ENCODE data around the gene LOXL4. TPM values are rescaled to one million over a fixed set of nuclear protein-coding genes. Genes with fewer than 3 reads are reported as not detected.

The LOXL4 gene
- total RNA-seq, 2 experiments from 2014 or later = not detected

DNA sequence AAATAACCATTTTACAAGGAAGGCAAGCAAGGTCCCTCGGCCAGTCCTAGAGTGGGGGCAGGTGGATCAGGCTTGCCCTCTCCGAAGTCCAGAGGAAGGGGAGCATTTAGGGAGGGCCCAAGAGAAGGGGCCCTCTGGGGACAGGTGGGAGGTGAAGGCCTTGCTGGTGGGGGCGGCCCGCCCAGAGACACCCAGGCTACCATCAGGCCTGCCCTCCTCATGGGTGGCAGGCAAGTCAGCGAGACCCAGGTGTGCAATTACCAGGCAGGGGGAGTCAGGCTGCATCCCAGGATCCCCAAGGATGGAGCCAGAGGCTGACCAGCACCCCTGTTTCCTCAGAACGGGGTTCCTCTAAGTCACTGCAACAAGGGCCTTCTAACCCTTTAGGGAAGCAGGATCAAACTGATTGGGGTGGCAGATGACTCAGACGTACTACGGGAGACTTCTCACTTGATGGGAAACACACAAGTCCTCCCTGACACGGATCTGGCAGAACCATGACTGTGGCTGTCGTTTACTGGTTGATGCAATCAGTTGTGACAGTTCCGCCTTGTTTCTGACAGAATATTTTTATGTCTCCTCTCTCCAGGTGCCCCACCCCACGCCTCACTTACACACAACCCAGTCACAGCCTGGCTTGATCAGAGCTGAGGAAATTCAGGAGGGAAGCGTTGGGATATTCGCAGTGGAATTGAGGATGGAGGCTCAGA is 8.2 kb downstream of the LOXL4 start:
- no peaks in the 10 kb centered on the region for H3K4me1 ChIP-seq (ENCODE audit: insufficient read depth, low read length)
- no peak overlapping the region for H3K27ac ChIP-seq (ENCODE audit: low read depth in 1 of 2, low read length in 2 of 2)
- no peaks in the 10 kb centered on the region for H3K4me1 Mint-ChIP-seq (ENCODE audit: low read depth)
- H3K9me3 ChIP-seq (ENCODE audit: control insufficient read depth in 1 of 2, insufficient read depth in 1 of 2, low read length in 2 of 2) = no peaks in the 10 kb centered on the region
- H3K36me3 Mint-ChIP-seq (ENCODE audit: low read depth) = peaks cover 7% of the 10 kb centered on the region
- ATAC-seq (ENCODE audit: poor library complexity) = no peak
- DNase-seq = peak in 2 of 14 experiments; percentile 55 to 64
- no peak overlapping the region for H3K27ac Mint-ChIP-seq
- ChIA-PET POLR2A (no interaction called here), CTCF (no interaction called here)
- intact Hi-C loops (cut with DNase I, micrococcal nuclease) = no loop called here
- no peak overlapping the region for H3K4me3 Mint-ChIP-seq
- no peak overlapping the region for H3K4me3 ChIP-seq (ENCODE audit: low read length)
- TF ChIP-seq, protein P1, sequence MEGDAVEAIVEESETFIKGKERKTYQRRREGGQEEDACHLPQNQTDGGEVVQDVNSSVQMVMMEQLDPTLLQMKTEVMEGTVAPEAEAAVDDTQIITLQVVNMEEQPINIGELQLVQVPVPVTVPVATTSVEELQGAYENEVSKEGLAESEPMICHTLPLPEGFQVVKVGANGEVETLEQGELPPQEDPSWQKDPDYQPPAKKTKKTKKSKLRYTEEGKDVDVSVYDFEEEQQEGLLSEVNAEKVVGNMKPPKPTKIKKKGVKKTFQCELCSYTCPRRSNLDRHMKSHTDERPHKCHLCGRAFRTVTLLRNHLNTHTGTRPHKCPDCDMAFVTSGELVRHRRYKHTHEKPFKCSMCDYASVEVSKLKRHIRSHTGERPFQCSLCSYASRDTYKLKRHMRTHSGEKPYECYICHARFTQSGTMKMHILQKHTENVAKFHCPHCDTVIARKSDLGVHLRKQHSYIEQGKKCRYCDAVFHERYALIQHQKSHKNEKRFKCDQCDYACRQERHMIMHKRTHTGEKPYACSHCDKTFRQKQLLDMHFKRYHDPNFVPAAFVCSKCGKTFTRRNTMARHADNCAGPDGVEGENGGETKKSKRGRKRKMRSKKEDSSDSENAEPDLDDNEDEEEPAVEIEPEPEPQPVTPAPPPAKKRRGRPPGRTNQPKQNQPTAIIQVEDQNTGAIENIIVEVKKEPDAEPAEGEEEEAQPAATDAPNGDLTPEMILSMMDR (IDR thresholded peaks at IDR 0.05) = no peak
- no peaks in the 10 kb centered on the region for H3K27me3 ChIP-seq (ENCODE audit: control insufficient read depth in 1 of 2, insufficient read depth in 2 of 2, low read length in 2 of 2)
- H3K36me3 ChIP-seq (ENCODE audit: insufficient read depth, low read length) = peaks cover 4% of the 10 kb centered on the region
- H3K27me3 Mint-ChIP-seq = no peaks in the 10 kb centered on the region
- no peaks in the 10 kb centered on the region for H3K9me3 Mint-ChIP-seq

DNA sequence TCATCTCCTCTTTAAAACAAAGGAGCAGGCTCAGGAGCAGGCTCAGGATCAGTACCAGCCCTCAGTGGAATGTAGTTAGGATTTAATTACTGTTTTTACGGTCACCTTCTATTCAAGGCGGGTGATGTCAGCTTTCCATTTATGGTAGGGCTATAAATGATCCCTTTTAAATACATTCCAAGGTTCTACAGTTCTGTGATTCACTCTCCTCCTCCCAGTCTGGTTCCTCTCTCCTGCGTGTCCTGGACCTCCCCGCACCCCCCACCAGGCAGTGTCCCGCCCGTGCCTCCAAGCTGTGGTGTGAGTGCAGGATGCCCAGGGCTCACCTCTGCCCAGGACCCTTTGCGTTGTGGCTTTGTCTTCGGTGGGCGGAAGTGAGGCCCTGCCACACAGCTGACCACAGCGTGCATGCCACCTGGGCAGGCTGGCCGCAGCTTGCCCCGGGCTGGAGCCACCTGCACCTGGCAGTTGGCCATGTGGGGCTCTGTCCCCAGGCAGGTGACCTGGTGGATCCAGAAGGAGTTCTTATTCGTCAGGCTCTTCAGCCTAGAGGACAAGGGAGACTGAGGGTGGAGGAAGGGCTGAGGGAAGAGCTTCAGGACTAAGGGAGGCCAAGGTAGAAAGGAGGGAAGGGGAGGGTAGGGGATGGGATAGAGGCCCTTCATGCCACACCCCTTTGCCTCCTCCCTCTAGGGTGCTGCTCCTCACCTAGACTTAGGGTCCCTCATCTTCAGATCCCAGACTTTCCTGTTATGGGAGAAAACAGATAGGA is 9.1 kb downstream of the LOXL4 start:
- ATAC-seq (ENCODE audit: poor library complexity) (no peak), DNase-seq (no peak)
- Histone ChIP-seq H3K9me3 (ENCODE audit: control insufficient read depth in 1 of 2, insufficient read depth in 1 of 2, low read length in 2 of 2) (no peaks in the 10 kb centered on the region), H3K36me3 (ENCODE audit: insufficient read depth, low read length) (peaks cover 4% of the 10 kb centered on the region), H3K27ac (ENCODE audit: low read depth in 1 of 2, low read length in 2 of 2) (no peak overlapping the region), H3K4me1 (ENCODE audit: insufficient read depth, low read length) (no peaks in the 10 kb centered on the region), H3K4me3 (ENCODE audit: low read length) (no peak overlapping the region), H3K27me3 (ENCODE audit: control insufficient read depth in 1 of 2, insufficient read depth in 2 of 2, low read length in 2 of 2) (no peaks in the 10 kb centered on the region)
- H3K36me3 Mint-ChIP-seq (ENCODE audit: low read depth) = peaks cover 7% of the 10 kb centered on the region
- no peaks in the 10 kb centered on the region for H3K27me3 Mint-ChIP-seq
- H3K4me3 Mint-ChIP-seq = no peak overlapping the region
- intact Hi-C loops (cut with DNase I, micrococcal nuclease) = no loop called here
- no peak overlapping the region for H3K27ac Mint-ChIP-seq
- TF ChIP-seq, protein P1 (IDR thresholded peaks at IDR 0.05) = no peak
- POLR2A ChIA-PET = no interaction called here
- no peaks in the 10 kb centered on the region for H3K9me3 Mint-ChIP-seq
- H3K4me1 Mint-ChIP-seq (ENCODE audit: low read depth) = no peaks in the 10 kb centered on the region
- CTCF ChIA-PET = no interaction called here

DNA sequence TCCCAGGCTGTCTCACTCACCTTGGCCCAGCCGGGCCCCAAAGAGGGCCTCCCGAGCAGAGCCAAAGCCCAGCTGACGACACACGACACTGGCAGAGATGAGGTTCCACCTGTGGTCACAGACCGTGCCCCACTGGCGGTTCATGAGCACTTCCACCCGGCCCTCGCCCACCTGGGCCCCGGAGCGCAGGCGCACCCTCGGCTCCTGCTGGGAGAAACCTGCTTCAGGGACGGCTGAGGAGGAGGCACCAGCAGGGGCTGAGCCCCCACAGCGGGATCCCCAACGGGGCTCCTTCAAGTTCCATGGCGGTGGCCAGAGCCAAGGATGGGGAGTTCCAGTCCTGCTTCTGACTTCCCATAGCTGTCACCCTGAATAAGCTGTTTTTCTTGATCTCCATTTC is 10.0 kb downstream of the LOXL4 start:
- no peak overlapping the region for H3K27ac Mint-ChIP-seq
- POLR2A ChIA-PET = no interaction called here
- no peaks in the 10 kb centered on the region for H3K27me3 Mint-ChIP-seq
- H3K4me1 ChIP-seq (ENCODE audit: insufficient read depth, low read length) = no peaks in the 10 kb centered on the region
- no peak overlapping the region for H3K4me3 ChIP-seq (ENCODE audit: low read length)
- H3K27me3 ChIP-seq (ENCODE audit: control insufficient read depth in 1 of 2, insufficient read depth in 2 of 2, low read length in 2 of 2) = no peaks in the 10 kb centered on the region
- no peak overlapping the region for H3K4me3 Mint-ChIP-seq
- peaks cover 4% of the 10 kb centered on the region for H3K36me3 ChIP-seq (ENCODE audit: insufficient read depth, low read length)
- intact Hi-C loops (cut with DNase I, micrococcal nuclease) = no loop called here
- H3K4me1 Mint-ChIP-seq (ENCODE audit: low read depth) = no peaks in the 10 kb centered on the region
- TF ChIP-seq, protein P1 (IDR thresholded peaks at IDR 0.05) = no peak
- H3K9me3 Mint-ChIP-seq = no peaks in the 10 kb centered on the region
- no peak overlapping the region for H3K27ac ChIP-seq (ENCODE audit: low read depth in 1 of 2, low read length in 2 of 2)
- ATAC-seq (ENCODE audit: poor library complexity) (no peak), DNase-seq (no peak)
- no peaks in the 10 kb centered on the region for H3K9me3 ChIP-seq (ENCODE audit: control insufficient read depth in 1 of 2, insufficient read depth in 1 of 2, low read length in 2 of 2)
- peaks cover 7% of the 10 kb centered on the region for H3K36me3 Mint-ChIP-seq (ENCODE audit: low read depth)
- CTCF ChIA-PET = no interaction called here
